GM13977 (cell line): ENCODE measurements around the gene RBM22.

Experiments
- DNase-seq: peaks from one replicate; pipeline ENCODE4 v3.0.0; 2012; ENCODE audit warnings: low spot score
- CTCF ChIP-seq: IDR thresholded peaks from 2 replicates; pipeline ENCODE4 v1.5.1; 2012; ENCODE audit warnings: mild to moderate bottlenecking, control low read depth; ENCODE audit not compliant: insufficient read depth; ENCODE audit errors: extremely low read depth, missing control alignments
- in situ Hi-C: fragments of 300-500 bp; cut with MboI; formaldehyde crosslinking; loops from one replicate; pipeline ENCODE4 v1.12.0; 2022; ENCODE audit warnings: low sequenced_read_pairs, low pct_unique_long_range_greater_than_20kb, mixed read lengths, inconsistent platforms; ENCODE audit not compliant: unreplicated experiment

The RBM22 gene

GRCh38 chr5:150653762-150654556 lies 46.9 kb downstream of the RBM22 start:
- DNase-seq = no peak
- in situ Hi-C loops = no loop called here
- no peak for TF ChIP-seq CTCF

GRCh38 chr5:150653145-150653761 lies 47.6 kb downstream of the RBM22 start:
- TF ChIP-seq CTCF = no peak
- no peak for DNase-seq
- in situ Hi-C loops = no loop called here

- DNase-seq = no peak
- in situ Hi-C loops = no loop called here
- no peak for TF ChIP-seq CTCF
Observed at GRCh38 chr5:150651924-150652671, 48.8 kb downstream of the RBM22 start.

- TF ChIP-seq CTCF = no peak
- in situ Hi-C loops = no loop called here
- DNase-seq = no peak
Observed at GRCh38 chr5:150651382-150651781, 49.5 kb downstream of the RBM22 start.

GRCh38 chr5:150650021-150651006 lies 50.5 kb downstream of the RBM22 start:
- in situ Hi-C loops = no loop called here

More at GRCh38 chr5:150650021-150651006, 50.5 kb downstream of the RBM22 start:
- no peak for TF ChIP-seq CTCF
- no peak for DNase-seq
